Loucy (cell line): ENCODE data around the gene LYPLAL1.

Experiments
- H2AFZ ChIP-seq: fragments of 200-600 bp; sonication (generic); 2 replicates; pipeline ENCODE4 v1.6.0; 2016; ENCODE audit warnings: antibody characterized with exemption, mild to moderate bottlenecking, low read length, moderate library complexity
- H3F3A ChIP-seq: fragments of 200-600 bp; 2 replicates; pipeline ENCODE4 v1.6.0; 2016; ENCODE audit warnings: antibody characterized with exemption, low read depth, mild to moderate bottlenecking
- H3K27me3 ChIP-seq: fragments of 200-600 bp; sonication (generic); 2 replicates; pipeline ENCODE4 v1.6.1; 2014; ENCODE audit warnings: low read length, mild to moderate bottlenecking; ENCODE audit not compliant: insufficient read depth, poor library complexity, severe bottlenecking
- H3K36me3 ChIP-seq: fragments of 200-600 bp; sonication (generic); 2 replicates; pipeline ENCODE4 v1.6.1; 2016; ENCODE audit warnings: low read length; ENCODE audit not compliant: insufficient read depth
- H3K4me1 ChIP-seq: fragments of 200-600 bp; sonication (generic); 2 replicates; pipeline ENCODE4 v1.5.1; 2014; ENCODE audit warnings: low read length, mild to moderate bottlenecking; ENCODE audit not compliant: insufficient read depth, poor library complexity, severe bottlenecking
- H3K4me2 ChIP-seq: fragments of 200-600 bp; sonication (generic); 2 replicates; pipeline ENCODE4 v1.6.0; 2014; ENCODE audit warnings: antibody characterized with exemption, low read length, low read depth, mild to moderate bottlenecking; ENCODE audit not compliant: poor library complexity, severe bottlenecking
- H3K4me3 ChIP-seq: fragments of 200-600 bp; sonication (generic); 2 replicates; pipeline ENCODE4 v1.5.1; 2014; ENCODE audit warnings: low read length, mild to moderate bottlenecking, mixed read lengths; ENCODE audit not compliant: poor library complexity, severe bottlenecking
- H3K79me2 ChIP-seq: fragments of 200-600 bp; sonication (generic); 2 replicates; pipeline ENCODE4 v1.6.1; 2014; ENCODE audit warnings: low read length; ENCODE audit not compliant: insufficient read depth
- H3K9ac ChIP-seq: fragments of 200-600 bp; sonication (generic); 2 replicates; pipeline ENCODE4 v1.6.0; 2014; ENCODE audit warnings: mild to moderate bottlenecking, low read depth, low read length, moderate library complexity; ENCODE audit not compliant: poor library complexity, severe bottlenecking
- H3K9me2 ChIP-seq: fragments of 200-600 bp; sonication (generic); replicated peaks from 2 replicates; pipeline ENCODE4 v1.6.1; 2016; ENCODE audit warnings: low read depth, low read length, mixed read lengths
- H3K9me3 ChIP-seq: fragments of 200-600 bp; sonication (generic); 2 replicates; pipeline ENCODE4 v1.6.1; 2014; ENCODE audit warnings: mild to moderate bottlenecking, antibody characterized with exemption, low read length, low read depth; ENCODE audit not compliant: insufficient read depth
- H4K20me1 ChIP-seq: fragments of 200-600 bp; sonication (generic); 2 replicates; pipeline ENCODE4 v1.6.0; 2014; ENCODE audit warnings: antibody characterized with exemption, low read length, mild to moderate bottlenecking; ENCODE audit not compliant: insufficient read depth, poor library complexity, severe bottlenecking
- EZH2phosphoT487 ChIP-seq: fragments of 200-600 bp; IDR thresholded peaks from 2 replicates; pipeline ENCODE4 v1.6.1; 2018; ENCODE audit warnings: antibody characterized with exemption, mild to moderate bottlenecking, moderate library complexity, borderline replicate concordance
- TF ChIP-seq, protein P1 (sequence below): fragments of 200-600 bp; sonication (generic); conservative IDR thresholded peaks from 2 replicates; pipeline ENCODE4 v1.5.1; 2014; ENCODE audit warnings: mild to moderate bottlenecking, antibody characterized with exemption, low read length

Gene LYPLAL1

DNA sequence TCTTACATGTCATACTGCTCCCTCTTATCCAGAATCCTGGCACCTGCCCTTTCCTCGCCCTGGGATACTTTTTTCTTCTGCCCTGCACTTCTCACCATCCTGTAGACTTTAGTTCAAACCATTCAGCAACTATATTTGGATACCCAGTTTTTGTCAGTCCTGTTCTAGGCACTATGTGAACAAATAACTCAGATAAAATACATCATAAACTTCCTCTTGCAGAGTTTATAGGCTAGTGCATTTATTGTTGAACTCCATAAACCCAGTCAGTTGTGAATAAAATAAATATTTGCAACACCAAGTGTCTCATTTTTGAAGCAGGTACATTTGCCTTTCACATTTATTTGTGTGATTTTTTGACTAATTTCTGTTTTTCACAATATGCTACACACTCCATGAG is 4.3 kb downstream of the LYPLAL1 start:
- Histone ChIP-seq H3K27me3 (no peaks in the 10 kb centered on the region), H2AFZ (no peak overlapping the region), H3K9me3 (no peaks in the 10 kb centered on the region), H3K4me3 (no peak overlapping the region), H3K9ac (no peak overlapping the region), H3K4me1 (peaks cover 26% of the 10 kb centered on the region), H3K79me2 (peaks cover 29% of the 10 kb centered on the region), H3K4me2 (peak overlapping the region; percentile 85), H3K36me3 (no peaks in the 10 kb centered on the region), H4K20me1 (peaks cover 16% of the 10 kb centered on the region), H3F3A (no peaks in the 10 kb centered on the region), H3K9me2 (no peaks in the 10 kb centered on the region)
- TF ChIP-seq, protein P1, sequence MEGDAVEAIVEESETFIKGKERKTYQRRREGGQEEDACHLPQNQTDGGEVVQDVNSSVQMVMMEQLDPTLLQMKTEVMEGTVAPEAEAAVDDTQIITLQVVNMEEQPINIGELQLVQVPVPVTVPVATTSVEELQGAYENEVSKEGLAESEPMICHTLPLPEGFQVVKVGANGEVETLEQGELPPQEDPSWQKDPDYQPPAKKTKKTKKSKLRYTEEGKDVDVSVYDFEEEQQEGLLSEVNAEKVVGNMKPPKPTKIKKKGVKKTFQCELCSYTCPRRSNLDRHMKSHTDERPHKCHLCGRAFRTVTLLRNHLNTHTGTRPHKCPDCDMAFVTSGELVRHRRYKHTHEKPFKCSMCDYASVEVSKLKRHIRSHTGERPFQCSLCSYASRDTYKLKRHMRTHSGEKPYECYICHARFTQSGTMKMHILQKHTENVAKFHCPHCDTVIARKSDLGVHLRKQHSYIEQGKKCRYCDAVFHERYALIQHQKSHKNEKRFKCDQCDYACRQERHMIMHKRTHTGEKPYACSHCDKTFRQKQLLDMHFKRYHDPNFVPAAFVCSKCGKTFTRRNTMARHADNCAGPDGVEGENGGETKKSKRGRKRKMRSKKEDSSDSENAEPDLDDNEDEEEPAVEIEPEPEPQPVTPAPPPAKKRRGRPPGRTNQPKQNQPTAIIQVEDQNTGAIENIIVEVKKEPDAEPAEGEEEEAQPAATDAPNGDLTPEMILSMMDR: no peak
- TF ChIP-seq EZH2phosphoT487: no peak

DNA sequence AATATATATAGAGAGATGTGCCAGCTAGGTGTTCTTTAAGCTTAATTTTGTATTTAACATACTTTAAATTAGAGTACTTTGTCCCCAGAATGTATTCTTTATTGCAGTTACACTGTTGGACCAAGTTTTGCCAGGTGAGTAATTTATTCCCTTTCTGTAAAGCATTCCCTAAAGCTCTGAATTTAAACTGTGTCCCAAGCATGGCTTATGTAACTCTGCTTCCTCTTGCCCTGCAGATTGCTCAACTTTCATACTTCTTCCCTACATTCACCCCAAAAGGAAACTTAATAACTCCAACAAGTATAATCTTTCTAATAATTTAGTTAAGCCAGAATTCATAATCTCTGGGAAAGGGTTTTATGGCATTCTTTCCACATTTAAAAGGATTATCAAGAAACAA is 5.6 kb downstream of the LYPLAL1 start:
- no peak overlapping the region for H3K4me3 ChIP-seq
- H3K79me2 ChIP-seq: peaks cover 24% of the 10 kb centered on the region

DNA sequence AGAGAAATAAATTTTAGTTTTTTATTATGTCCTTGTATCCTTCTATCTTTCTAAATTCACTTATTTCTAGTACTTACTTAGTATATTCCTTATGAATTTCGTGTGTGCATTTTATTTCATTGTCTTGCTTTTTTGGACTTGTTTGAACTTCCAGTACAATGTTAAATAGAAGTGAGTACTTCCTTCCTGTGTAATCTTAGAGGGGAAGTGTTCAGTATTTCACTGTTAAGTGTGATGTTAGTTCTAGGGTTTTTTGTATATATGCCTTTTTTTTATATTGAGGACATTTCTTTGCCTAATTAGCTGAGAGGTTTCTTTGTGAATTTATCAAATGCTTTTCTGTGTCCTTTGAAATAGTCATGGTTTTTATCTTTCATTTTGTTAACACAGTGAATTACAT is 10.7 kb downstream of the LYPLAL1 start:
- no peak overlapping the region for H2AFZ ChIP-seq
- no peaks in the 10 kb centered on the region for H4K20me1 ChIP-seq
- H3F3A ChIP-seq: no peaks in the 10 kb centered on the region
- peak overlapping the region; percentile 18 for H3K4me3 ChIP-seq
- H3K36me3 ChIP-seq: no peaks in the 10 kb centered on the region
- H3K9me3 ChIP-seq: no peaks in the 10 kb centered on the region
- H3K4me2 ChIP-seq: peak overlapping the region; percentile 37
- no peaks in the 10 kb centered on the region for H3K9me2 ChIP-seq
- no peaks in the 10 kb centered on the region for H3K27me3 ChIP-seq
- peaks cover 32% of the 10 kb centered on the region for H3K4me1 ChIP-seq
- peaks cover 5% of the 10 kb centered on the region; the same call in 1 of the 2 replicates for H3K79me2 ChIP-seq
- TF ChIP-seq EZH2phosphoT487: no peak
- TF ChIP-seq, protein P1: no peak
- H3K9ac ChIP-seq: no peak overlapping the region

More for the DNA sequence above, 5.6 kb downstream of the LYPLAL1 start:
- Histone ChIP-seq H4K20me1 (peaks cover 16% of the 10 kb centered on the region), H3K4me1 (peaks cover 24% of the 10 kb centered on the region), H3K9me3 (no peaks in the 10 kb centered on the region), H3K4me2 (no peak overlapping the region), H3K9ac (no peak overlapping the region), H3F3A (no peaks in the 10 kb centered on the region), H3K27me3 (no peaks in the 10 kb centered on the region), H2AFZ (no peak overlapping the region), H3K36me3 (no peaks in the 10 kb centered on the region), H3K9me2 (no peaks in the 10 kb centered on the region)
- TF ChIP-seq, protein P1: no peak
- no peak for TF ChIP-seq EZH2phosphoT487
